ENCODE measurements around the gene CNTN4.
"Not testable (repeated sequence)": the region's sequence is repeated elsewhere in the genome, so short reads cannot be mapped to it uniquely, and the experiment has no call there.

CNTN4 gene

DNA sequence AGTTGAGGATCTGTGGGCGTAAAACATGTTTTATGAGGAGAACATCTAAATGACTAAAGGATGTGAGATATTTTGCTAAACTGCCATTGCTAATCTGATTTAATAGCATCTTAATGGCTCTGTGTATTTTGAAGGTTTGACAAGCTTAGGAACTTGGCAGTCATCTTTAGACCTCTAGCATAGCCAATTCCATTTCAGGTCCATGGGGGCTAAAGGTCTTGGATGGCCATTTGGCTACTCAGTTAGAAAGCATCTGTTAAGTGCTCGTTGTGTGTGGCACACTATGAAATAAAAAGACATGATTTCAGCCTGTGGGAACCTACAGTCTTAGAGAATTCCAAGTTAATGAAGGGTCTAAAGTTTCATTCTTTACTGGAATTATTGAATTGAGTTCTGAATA is 775.3 kb downstream of the CNTN4 start:
- no peak for DNase-seq

- DNase-seq, result no peak
Observed at GRCh38 chr3:2875699-2876098, 777.0 kb downstream of the CNTN4 start.

- DNase-seq, result no peak
Observed at GRCh38 chr3:2876362-2876761, 777.7 kb downstream of the CNTN4 start.

DNA sequence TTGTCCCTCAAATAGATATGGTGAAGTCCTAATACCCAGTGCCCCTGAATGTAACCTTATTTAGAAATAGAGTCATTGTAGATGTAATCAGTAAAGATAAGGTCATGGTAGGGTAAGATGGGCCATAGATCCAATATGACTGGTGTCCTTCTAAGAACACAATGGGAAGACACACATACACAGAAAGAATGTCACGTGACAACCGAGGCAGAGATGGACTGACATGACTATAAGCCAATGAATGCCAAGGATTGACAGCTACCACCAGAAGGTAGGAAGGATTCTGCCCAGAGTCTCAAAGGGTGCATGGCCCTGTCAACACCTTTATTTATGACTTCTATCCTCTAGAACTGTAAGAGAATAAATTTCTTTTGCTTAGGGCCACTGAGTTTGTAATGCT is 780.4 kb downstream of the CNTN4 start:
- DNase-seq, result no peak

GRCh38 chr3:2879587-2879986 is 780.9 kb downstream of the CNTN4 start:
- no peak for DNase-seq

DNA sequence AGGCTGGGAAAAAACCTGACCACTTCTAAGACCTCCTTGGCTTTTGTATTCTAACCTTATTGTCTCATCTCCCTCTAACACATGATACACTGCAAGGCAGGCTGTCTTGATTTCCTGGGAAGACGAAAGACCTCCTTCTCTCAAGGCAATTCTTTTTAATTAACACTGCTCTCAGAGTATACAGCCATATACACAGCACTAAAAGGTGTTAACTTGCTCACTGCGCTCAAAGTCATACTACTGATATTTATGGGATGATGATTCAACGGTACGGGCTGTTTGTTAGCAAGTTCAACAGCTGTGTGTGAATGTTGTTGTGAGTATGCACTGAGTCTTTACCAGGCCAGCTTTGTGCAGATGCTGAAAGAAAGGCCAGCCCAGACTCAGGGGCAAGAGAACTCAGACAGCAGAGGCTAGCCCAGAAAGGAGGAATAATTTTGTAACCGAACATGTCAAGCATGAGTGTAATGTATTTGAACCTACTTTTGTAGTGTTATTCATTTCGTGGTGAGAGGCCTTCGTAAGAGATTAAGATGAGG is 781.6 kb downstream of the CNTN4 start:
- DNase-seq, result no peak

DNA sequence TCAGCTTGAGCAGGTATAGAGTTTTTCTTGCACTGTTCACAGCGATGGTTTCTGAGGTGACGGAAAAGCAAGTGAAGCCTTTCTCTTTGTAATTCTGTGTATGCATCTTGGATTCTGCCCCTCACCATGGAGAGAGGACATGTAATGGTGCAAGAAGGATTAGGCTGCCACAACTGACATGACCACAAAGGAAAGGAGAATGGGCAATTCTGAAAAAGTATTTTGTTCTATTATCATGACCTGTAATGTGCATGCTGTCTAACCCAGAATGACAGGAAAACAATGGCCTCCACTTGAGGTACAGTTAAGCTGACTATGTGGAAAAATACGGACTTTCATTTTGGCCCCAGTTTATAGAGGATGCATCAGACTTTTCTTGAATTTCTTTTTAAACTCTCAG is 784.6 kb downstream of the CNTN4 start:
- no peak for DNase-seq

- DNase-seq, result no peak
Observed at GRCh38 chr3:2888592-2888991, 789.9 kb downstream of the CNTN4 start.

- no peak for DNase-seq
Observed at GRCh38 chr3:2889736-2890135, 791.1 kb downstream of the CNTN4 start.

GRCh38 chr3:2896308-2896939 is 797.8 kb downstream of the CNTN4 start:
- DNase-seq, result no peak

DNA sequence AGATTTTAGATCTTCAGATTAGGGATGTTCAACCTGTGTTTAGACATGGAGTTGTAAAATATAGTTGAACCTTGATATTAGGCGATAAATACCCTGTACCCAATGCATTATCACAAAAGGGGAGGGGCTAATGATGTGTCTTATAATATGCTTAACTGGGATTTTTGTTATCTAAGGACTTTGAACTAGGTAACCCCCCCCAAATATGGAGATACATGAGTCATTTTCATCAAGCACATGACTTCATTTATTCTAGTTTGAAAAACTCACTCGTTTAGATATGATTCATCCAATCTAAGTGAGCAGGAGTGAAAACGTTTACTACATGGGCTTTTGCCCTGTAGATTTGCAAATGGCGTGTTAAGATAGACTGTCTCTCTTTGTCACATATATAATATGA is 799.2 kb downstream of the CNTN4 start:
- DNase-seq, result no peak

GRCh38 chr3:2898591-2899353 is 800.1 kb downstream of the CNTN4 start:
- DNase-seq, result no peak

GRCh38 chr3:2904054-2904453 is 805.4 kb downstream of the CNTN4 start:
- DNase-seq, result no peak

DNA sequence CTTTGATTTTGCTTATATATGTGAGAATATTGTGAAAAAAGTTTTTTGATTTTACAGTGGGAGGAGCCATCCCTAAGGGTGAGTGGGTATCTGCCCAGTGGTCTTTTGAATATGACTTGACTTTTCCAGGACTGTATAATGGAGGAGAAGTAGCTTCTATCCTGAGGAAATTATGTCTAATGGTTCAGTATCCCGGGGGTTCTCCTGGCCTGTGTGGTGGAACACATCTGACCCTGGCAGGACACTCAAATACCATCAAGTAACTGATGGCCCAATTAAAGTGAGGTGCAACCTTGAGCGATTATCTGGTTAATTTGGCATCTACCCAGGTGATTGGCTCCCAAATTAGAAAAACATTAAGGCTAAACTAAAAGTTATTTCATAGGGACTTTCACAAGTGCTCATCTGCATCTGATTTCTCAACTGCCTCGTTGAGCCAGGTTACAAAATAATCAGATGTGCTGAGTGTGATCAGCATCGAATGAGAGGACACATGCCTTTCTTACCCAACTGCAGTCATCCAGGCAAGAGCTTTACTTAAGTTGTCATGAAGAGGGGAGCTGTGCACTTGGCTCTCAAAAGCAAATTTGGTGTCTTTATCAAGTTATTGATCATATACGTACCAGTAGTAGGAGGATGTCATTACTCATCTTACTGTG is 810.2 kb downstream of the CNTN4 start:
- DNase-seq, result no peak

- no peak for DNase-seq
Observed at GRCh38 chr3:2910997-2911396, 812.3 kb downstream of the CNTN4 start.

DNA sequence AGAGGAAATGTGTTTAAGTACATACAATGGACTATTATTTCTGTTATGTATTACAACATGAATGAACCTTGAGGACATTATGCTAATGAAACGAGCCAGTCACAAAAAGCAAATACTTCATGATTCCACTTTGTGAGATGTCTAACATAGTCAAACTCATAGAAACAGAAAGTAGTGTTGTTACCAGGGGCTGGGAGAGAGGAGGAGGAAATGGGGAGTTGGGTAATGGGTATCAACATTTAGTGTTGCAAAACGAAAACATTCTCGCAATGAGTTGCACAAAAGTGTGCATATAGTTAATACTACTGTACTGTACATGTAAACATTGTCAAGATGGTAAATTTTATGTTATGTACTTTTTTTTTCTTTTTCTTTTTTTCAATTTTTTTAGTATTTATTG is 817.2 kb downstream of the CNTN4 start:
- DNase-seq, result no peak

DNA sequence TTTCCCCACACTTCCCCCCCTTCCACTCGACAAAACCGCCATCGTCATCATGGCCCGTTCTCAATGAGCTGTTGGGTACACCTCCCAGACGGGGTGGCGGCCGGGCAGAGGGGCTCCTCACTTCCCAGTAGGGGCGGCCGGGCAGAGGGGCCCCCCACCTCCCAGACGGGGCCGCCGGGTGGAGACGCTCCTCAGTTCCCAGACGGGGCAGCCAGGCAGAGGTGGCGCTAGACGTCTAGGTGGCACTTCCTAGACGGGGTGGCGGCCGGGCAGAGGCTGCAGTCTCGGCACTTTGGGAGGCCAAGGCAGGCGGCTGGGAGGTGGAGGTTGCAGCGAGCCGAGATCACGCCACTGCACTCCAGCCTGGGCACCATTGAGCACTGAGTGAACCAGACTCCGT is 818.0 kb downstream of the CNTN4 start:
- not testable (repeated sequence) for DNase-seq

- DNase-seq, result no peak
Observed at GRCh38 chr3:2920103-2920502, 821.4 kb downstream of the CNTN4 start.

- no peak for DNase-seq
Observed at GRCh38 chr3:2921452-2921851, 822.8 kb downstream of the CNTN4 start.

GRCh38 chr3:2921903-2922302 is 823.2 kb downstream of the CNTN4 start:
- no peak for DNase-seq

GRCh38 chr3:2923390-2923789 is 824.7 kb downstream of the CNTN4 start:
- no peak for DNase-seq

- no peak for DNase-seq
Observed at GRCh38 chr3:2927259-2927658, 828.6 kb downstream of the CNTN4 start.

DNA sequence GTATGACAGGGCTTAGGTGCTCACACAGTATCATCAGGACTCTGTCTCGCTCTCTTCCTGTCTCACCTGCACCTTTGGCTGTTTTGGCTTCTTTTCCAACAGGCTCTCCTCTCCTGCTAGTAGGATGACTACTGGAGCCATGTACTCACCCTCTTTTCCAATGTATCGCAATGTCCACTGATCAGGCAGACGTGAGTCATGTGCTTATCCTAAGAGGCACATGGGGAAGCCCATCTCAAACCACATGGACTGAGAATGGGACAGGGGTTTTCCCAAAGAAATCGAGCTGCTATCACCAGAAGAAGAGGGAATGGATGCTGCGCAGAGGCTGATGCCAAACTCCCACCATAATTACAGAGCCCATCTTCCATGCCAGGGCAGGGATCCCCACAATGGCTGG is 830.9 kb downstream of the CNTN4 start:
- DNase-seq, result no peak

GRCh38 chr3:2931265-2931664 is 832.6 kb downstream of the CNTN4 start:
- no peak for DNase-seq

All from stimulated activated CD4-positive, alpha-beta T cell treated with anti-CD3 and anti-CD28 coated beads, Interleukin-1b, Interleukin-23, amount 100 ng/mL, for 48 hours (primary cell).